HG03571 (cell line): ENCODE measurements around the gene PRODH2.

Source experiments
- ATAC-seq: cut with Tn5 transposase; IDR thresholded peaks from one replicate; pipeline ENCODE4 v1.9.1; 2021; ENCODE audit not compliant: unreplicated experiment

Gene PRODH2

GRCh38 chr19:35759697-35760096 lies 52.9 kb downstream of the PRODH2 start:
- ATAC-seq, result no peak

GRCh38 chr19:35757749-35758608 lies 54.7 kb downstream of the PRODH2 start, which contains the start of gene PROSER3:
Gene PROSER3 (plus strand): TSS chr19:35758176. CDS start chr19:35758216, 40 bp downstream.
- peak; percentile 83 for ATAC-seq

GRCh38 chr19:35757231-35757748 lies 55.4 kb downstream of the PRODH2 start:
- no peak for ATAC-seq

GRCh38 chr19:35756377-35757230 lies 56.0 kb downstream of the PRODH2 start, which contains the start of gene HSPB6:
Gene HSPB6 (minus strand): TSS chr19:35757029. CDS start chr19:35757008, 21 bp downstream.
- no peak for ATAC-seq

GRCh38 chr19:35755550-35756376 lies 56.9 kb downstream of the PRODH2 start:
- no peak for ATAC-seq

GRCh38 chr19:35755131-35755549 lies 57.5 kb downstream of the PRODH2 start:
- no peak for ATAC-seq

- ATAC-seq, result no peak
These were observed 58.1 kb downstream of the PRODH2 start for GRCh38 chr19:35754370-35755130.

- no peak for ATAC-seq
These were observed 58.8 kb downstream of the PRODH2 start for GRCh38 chr19:35753634-35754369.

GRCh38 chr19:35752746-35753350 lies 59.8 kb downstream of the PRODH2 start:
- ATAC-seq, result no peak

- ATAC-seq, result no peak
These were observed 60.6 kb downstream of the PRODH2 start for GRCh38 chr19:35751839-35752745.

- no peak for ATAC-seq
These were observed 62.5 kb downstream of the PRODH2 start for GRCh38 chr19:35750167-35750566.
